Activated T-cell treated with anti-CD3 and anti-CD28 coated beads, Interleukin-2, amount 50 U/mL, for 4 hours (primary cell): ENCODE results near the gene MMP2. TPM values are rescaled to one million over a fixed set of nuclear protein-coding genes. Genes with fewer than 3 reads are reported as not detected.

Source experiments
- ATAC-seq, 2 donors: fragments of 200-7000 bp; cut with Tn5 transposase; one replicate each; pipeline ENCODE4 v1.10.0; 2021
- DNase-seq: peaks from one replicate; pipeline ENCODE4 v3.0.0-alpha.2; 2020
- H3K27me3 Mint-ChIP-seq: one replicate; pipeline ENCODE4 v1.8.0; 2021; ENCODE audit warnings: low read depth, mixed read lengths
- H3K36me3 Mint-ChIP-seq: one replicate; pipeline ENCODE4 v1.8.0; 2022; ENCODE audit warnings: mixed read lengths; ENCODE audit not compliant: insufficient read depth
- H3K4me1 Mint-ChIP-seq: one replicate; pipeline ENCODE4 v1.8.0; 2021; ENCODE audit warnings: low read depth, mixed read lengths
- H3K4me3 Mint-ChIP-seq: one replicate; pipeline ENCODE4 v1.8.0; 2021; ENCODE audit warnings: mild to moderate bottlenecking, moderate library complexity, mixed read lengths
- H3K9me3 Mint-ChIP-seq: one replicate; pipeline ENCODE4 v1.8.0; 2021; ENCODE audit warnings: mixed read lengths
- total RNA-seq, 3 donors: library from RNA; stranded (reverse); gene quantifications; one replicate each; pipeline ENCODE4 v1.2.1, GENCODE V29; 2021

MMP2 gene
- under 1 TPM; 0.63 to 0.94 (median 0.87) TPM for total RNA-seq

- H3K4me3 Mint-ChIP-seq = no peak within 1 kb of the TSS
- ATAC-seq = no peak
Measured at GRCh38 chr16:55478827-55479429, at the start of gene MMP2. MMP2 (plus strand) TSS chr16:55479198; CDS start chr16:55479480, 282 bp downstream.

GRCh38 chr16:55433030-55433429 lies 46.0 kb upstream of the MMP2 start:
- no peak for DNase-seq
- Mint-ChIP-seq H3K36me3 (no peaks in the 10 kb centered on the region), H3K4me3 (no peak overlapping the region), H3K27me3 (peaks cover 14% of the 10 kb centered on the region), H3K9me3 (no peaks in the 10 kb centered on the region), H3K4me1 (no peaks in the 10 kb centered on the region)
- ATAC-seq = no peak

More at GRCh38 chr16:55478827-55479429, at the start of gene MMP2:
- no peak for DNase-seq
- H3K4me1 Mint-ChIP-seq = no peaks in the 10 kb centered on the region
- no peaks in the 10 kb centered on the region for H3K36me3 Mint-ChIP-seq
- no peaks in the 10 kb centered on the region for H3K9me3 Mint-ChIP-seq
- H3K27me3 Mint-ChIP-seq = peaks cover 31% of the 10 kb centered on the region

- ATAC-seq (no peak), DNase-seq (no peak)
- Mint-ChIP-seq H3K36me3 (no peaks in the 10 kb centered on the region), H3K27me3 (peaks cover 14% of the 10 kb centered on the region), H3K4me1 (no peaks in the 10 kb centered on the region), H3K4me3 (no peak overlapping the region), H3K9me3 (no peaks in the 10 kb centered on the region)
Measured at GRCh38 chr16:55433535-55433934, 45.5 kb upstream of the MMP2 start.

- Mint-ChIP-seq H3K27me3 (peaks cover 14% of the 10 kb centered on the region), H3K9me3 (no peaks in the 10 kb centered on the region), H3K4me1 (no peaks in the 10 kb centered on the region), H3K4me3 (no peak overlapping the region), H3K36me3 (no peaks in the 10 kb centered on the region)
- ATAC-seq (no peak), DNase-seq (no peak)
Measured at GRCh38 chr16:55434000-55434399, 45.0 kb upstream of the MMP2 start.

- no peaks in the 10 kb centered on the region for H3K9me3 Mint-ChIP-seq
- ATAC-seq (no peak), DNase-seq (no peak)
- H3K36me3 Mint-ChIP-seq = no peaks in the 10 kb centered on the region
- no peak overlapping the region for H3K4me3 Mint-ChIP-seq
- peaks cover 15% of the 10 kb centered on the region for H3K27me3 Mint-ChIP-seq
- no peaks in the 10 kb centered on the region for H3K4me1 Mint-ChIP-seq
Measured at GRCh38 chr16:55435387-55435786, 43.6 kb upstream of the MMP2 start.

GRCh38 chr16:55436587-55436986 lies 42.4 kb upstream of the MMP2 start:
- H3K4me3 Mint-ChIP-seq = no peak overlapping the region
- ATAC-seq (no peak), DNase-seq (no peak)
- no peaks in the 10 kb centered on the region for H3K4me1 Mint-ChIP-seq
- no peaks in the 10 kb centered on the region for H3K36me3 Mint-ChIP-seq
- peaks cover 15% of the 10 kb centered on the region for H3K27me3 Mint-ChIP-seq
- no peaks in the 10 kb centered on the region for H3K9me3 Mint-ChIP-seq

- H3K9me3 Mint-ChIP-seq = no peaks in the 10 kb centered on the region
- ATAC-seq = peak in 1 of 2 donors; percentile 10
- no peak for DNase-seq
- H3K4me3 Mint-ChIP-seq = no peak overlapping the region
- H3K27me3 Mint-ChIP-seq = peaks cover 15% of the 10 kb centered on the region
- H3K4me1 Mint-ChIP-seq = no peaks in the 10 kb centered on the region
- H3K36me3 Mint-ChIP-seq = no peaks in the 10 kb centered on the region
Measured at GRCh38 chr16:55437625-55438024, 41.4 kb upstream of the MMP2 start.

GRCh38 chr16:55438281-55438680 lies 40.7 kb upstream of the MMP2 start:
- no peaks in the 10 kb centered on the region for H3K36me3 Mint-ChIP-seq
- H3K27me3 Mint-ChIP-seq = peaks cover 18% of the 10 kb centered on the region
- ATAC-seq (no peak), DNase-seq (no peak)
- no peaks in the 10 kb centered on the region for H3K4me1 Mint-ChIP-seq
- H3K4me3 Mint-ChIP-seq = no peak overlapping the region
- no peaks in the 10 kb centered on the region for H3K9me3 Mint-ChIP-seq

- H3K9me3 Mint-ChIP-seq = no peaks in the 10 kb centered on the region
- H3K36me3 Mint-ChIP-seq = no peaks in the 10 kb centered on the region
- no peak overlapping the region for H3K4me3 Mint-ChIP-seq
- DNase-seq = no peak
- peaks cover 18% of the 10 kb centered on the region for H3K27me3 Mint-ChIP-seq
- H3K4me1 Mint-ChIP-seq = no peaks in the 10 kb centered on the region
- ATAC-seq = no peak
Measured at GRCh38 chr16:55439101-55439690, 39.8 kb upstream of the MMP2 start.

GRCh38 chr16:55443434-55444346 lies 35.3 kb upstream of the MMP2 start:
- H3K27me3 Mint-ChIP-seq = peaks cover 14% of the 10 kb centered on the region
- H3K9me3 Mint-ChIP-seq = no peaks in the 10 kb centered on the region
- no peaks in the 10 kb centered on the region for H3K4me1 Mint-ChIP-seq
- no peaks in the 10 kb centered on the region for H3K36me3 Mint-ChIP-seq
- ATAC-seq = peak in 1 of 2 donors; percentile 25
- no peak for DNase-seq
- H3K4me3 Mint-ChIP-seq = no peak overlapping the region

GRCh38 chr16:55444754-55445485 lies 34.1 kb upstream of the MMP2 start:
- no peak for ATAC-seq
- peaks cover 13% of the 10 kb centered on the region for H3K27me3 Mint-ChIP-seq
- H3K36me3 Mint-ChIP-seq = no peaks in the 10 kb centered on the region
- H3K4me3 Mint-ChIP-seq = no peak overlapping the region
- no peaks in the 10 kb centered on the region for H3K9me3 Mint-ChIP-seq
- no peak for DNase-seq
- H3K4me1 Mint-ChIP-seq = no peaks in the 10 kb centered on the region

- Mint-ChIP-seq H3K9me3 (no peaks in the 10 kb centered on the region), H3K4me1 (no peaks in the 10 kb centered on the region), H3K4me3 (no peak overlapping the region), H3K27me3 (peaks cover 13% of the 10 kb centered on the region), H3K36me3 (no peaks in the 10 kb centered on the region)
- ATAC-seq (no peak), DNase-seq (no peak)
Measured at GRCh38 chr16:55447231-55447630, 31.8 kb upstream of the MMP2 start.

GRCh38 chr16:55452996-55453395 lies 26.0 kb upstream of the MMP2 start:
- ATAC-seq = no peak
- no peaks in the 10 kb centered on the region for H3K4me1 Mint-ChIP-seq

GRCh38 chr16:55453909-55454308 lies 25.1 kb upstream of the MMP2 start:
- DNase-seq = no peak

More at GRCh38 chr16:55452996-55453395, 26.0 kb upstream of the MMP2 start:
- H3K36me3 Mint-ChIP-seq = no peaks in the 10 kb centered on the region
- H3K4me3 Mint-ChIP-seq = no peak overlapping the region
- peaks cover 2% of the 10 kb centered on the region for H3K27me3 Mint-ChIP-seq
- DNase-seq = no peak
- no peaks in the 10 kb centered on the region for H3K9me3 Mint-ChIP-seq

More at GRCh38 chr16:55453909-55454308, 25.1 kb upstream of the MMP2 start:
- Mint-ChIP-seq H3K4me3 (no peak overlapping the region), H3K36me3 (no peaks in the 10 kb centered on the region), H3K27me3 (peaks cover 5% of the 10 kb centered on the region), H3K9me3 (no peaks in the 10 kb centered on the region), H3K4me1 (no peaks in the 10 kb centered on the region)
- no peak for ATAC-seq
